HG02571 (cell line): ENCODE measurements around the gene HSPA5.
"Not testable (repeated sequence)": the region's sequence is repeated elsewhere in the genome, so short reads cannot be mapped to it uniquely, and the experiment has no call there.

Experiments
- ATAC-seq: cut with Tn5 transposase; IDR thresholded peaks from one replicate; pipeline ENCODE4 v1.9.1; 2021; ENCODE audit warnings: mild to moderate bottlenecking, moderate library complexity; ENCODE audit not compliant: unreplicated experiment

HSPA5 gene

DNA sequence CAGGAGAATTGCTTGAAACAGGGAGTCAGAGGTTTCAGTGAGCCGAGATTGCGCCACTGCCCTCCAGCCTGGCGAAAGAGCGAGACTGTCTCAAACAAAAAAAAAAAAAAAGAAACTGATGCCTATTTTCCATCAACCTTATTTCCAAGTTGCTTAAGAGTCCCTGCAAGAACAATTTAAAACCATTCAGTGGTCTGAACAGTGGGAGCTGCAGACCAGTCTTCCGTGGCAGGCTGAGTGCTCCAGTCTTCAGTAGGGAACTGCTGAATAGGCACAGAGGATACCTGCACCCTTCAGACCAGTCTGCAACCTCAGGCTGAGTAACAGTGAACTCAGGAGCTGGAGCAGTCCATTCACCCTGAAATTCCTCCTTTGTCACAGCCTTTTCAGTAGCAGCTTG lies 46.7 kb downstream of the HSPA5 start:
- ATAC-seq = not testable (repeated sequence)

DNA sequence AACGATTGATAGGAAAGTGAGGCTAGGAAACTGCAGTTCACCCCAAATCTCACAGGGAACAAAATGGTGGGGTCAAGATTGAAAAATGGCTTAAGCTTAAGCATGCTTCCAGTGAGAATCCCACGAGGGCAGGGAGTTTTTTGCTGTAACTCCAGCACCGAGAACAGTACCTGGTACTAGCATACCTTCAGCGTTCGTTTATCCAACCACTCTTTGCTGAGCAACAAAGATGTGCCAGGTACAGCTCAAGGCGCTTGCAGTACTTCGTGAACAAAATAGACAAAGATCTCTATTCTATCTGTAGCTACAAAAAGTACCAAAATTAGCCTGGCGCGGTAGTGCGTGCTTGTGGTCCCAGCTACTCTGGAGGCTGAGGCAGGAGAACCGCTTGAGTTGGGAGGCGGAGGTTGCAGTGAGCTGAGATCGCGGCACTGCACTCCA lies 50.8 kb downstream of the HSPA5 start:
- ATAC-seq = no peak

DNA sequence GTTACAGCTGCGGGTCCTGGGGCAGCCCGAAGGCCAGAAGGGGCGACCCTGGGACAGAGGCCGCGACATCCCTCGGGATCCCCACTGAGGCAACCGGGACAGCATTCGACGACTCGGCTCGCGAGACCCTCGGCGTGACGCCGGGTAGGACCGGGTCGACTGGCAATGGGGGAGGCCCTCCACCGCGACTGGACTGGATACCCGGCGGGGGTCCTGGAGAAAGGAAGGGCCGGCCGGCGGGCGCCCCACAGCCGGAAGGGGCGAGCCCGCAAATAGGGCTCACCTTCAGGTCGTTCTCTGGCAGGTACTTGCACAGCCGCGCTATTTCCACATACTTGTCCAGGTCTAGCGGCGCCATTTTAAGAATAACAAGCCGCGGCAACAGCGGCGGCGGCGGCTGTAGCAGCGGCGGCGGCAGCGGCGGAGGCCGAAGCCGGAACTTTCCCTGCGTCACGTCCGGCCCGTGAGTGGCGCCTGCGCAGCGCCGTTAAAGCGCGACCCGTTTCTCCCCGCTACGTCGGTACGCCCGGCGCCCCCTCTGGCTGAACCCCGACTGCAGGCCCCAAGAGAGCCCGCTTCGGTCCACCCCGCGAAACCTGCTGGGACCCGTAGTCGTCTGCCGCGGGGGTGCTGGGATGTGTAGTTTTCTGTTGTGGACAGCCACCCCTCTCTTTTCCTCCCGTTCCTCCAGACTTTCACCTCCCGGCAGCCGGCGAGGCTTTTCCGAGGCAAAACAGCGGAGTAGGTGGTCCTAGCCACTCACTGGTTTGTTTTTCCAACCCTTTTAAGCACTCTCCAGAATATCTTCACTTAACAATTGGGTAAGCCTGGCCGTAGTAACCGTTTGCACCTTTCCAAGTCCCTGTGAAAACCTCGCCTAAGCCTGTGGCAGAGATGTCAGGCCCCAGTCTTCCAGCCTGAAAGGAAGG lies 51.5 kb downstream of the HSPA5 start, which contains the start of gene PPP6C:
PPP6C (minus strand) TSS at position 443 of the 929 bp plus-strand sequence; CDS start at position 358, 85 bp downstream.
- ATAC-seq = peak; percentile 95

DNA sequence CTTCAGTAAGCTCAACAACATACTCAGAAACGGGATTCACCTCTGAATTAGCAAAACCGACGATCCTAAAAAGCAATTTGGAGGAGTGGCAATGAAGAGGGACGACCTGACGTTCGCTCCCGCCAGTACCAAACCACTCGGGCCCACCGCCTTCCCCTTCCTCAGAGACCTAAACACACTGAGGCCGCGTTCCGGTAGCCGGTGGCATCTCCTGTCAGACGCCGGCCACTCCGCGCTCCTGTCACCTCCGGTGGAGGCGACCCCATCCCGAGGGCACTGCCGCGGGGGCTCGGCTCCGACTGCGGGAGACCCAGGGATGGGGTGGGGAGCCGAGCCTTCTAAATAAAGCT lies 52.2 kb downstream of the HSPA5 start:
- peak; percentile 11 for ATAC-seq
